GM12892 (cell line): ENCODE measurements around the gene KAT2B.

ENCODE experiments used
- POLR2A ChIP-seq: IDR thresholded peaks from 2 replicates; pipeline ENCODE4 v1.6.1; 2011; ENCODE audit warnings: low read depth, low read length, control low read depth
- POLR2AphosphoS5 ChIP-seq: IDR thresholded peaks from 2 replicates; pipeline ENCODE4 v1.6.1; 2011; ENCODE audit warnings: low read depth, low read length, control low read depth

- no peak for TF ChIP-seq POLR2AphosphoS5
- TF ChIP-seq POLR2A = no peak
These were observed 101.1 kb downstream of the KAT2B start for GRCh38 chr3:20141316-20141715.
